RCC 7860 (cell line): ENCODE results near the gene CCDC190.
A peak's percentile ranks its signal among the peaks of the same experiment; 100 is the strongest.
"Not testable (repeated sequence)": the region's sequence is repeated elsewhere in the genome, so short reads cannot be mapped to it uniquely, and the experiment has no call there.

Experiments
- DNase-seq: peaks from one replicate; pipeline ENCODE4 v3.0.0-alpha.2; 2015; ENCODE audit warnings: low spot score
- FAIRE-seq: peaks from 2 replicates; lab custom pipeline; 2012; peaks lifted over from hg19 to GRCh38; lab: Jason Lieb, UNC

The CCDC190 gene

GRCh38 chr1:162878000-162878596 lies 17.1 kb upstream of the CCDC190 start:
- peak; percentile 59 for DNase-seq
- FAIRE-seq = no peak

- FAIRE-seq = no peak
Observed at GRCh38 chr1:162877412-162877811, 16.4 kb upstream of the CCDC190 start.

GRCh38 chr1:162876751-162877150 lies 15.8 kb upstream of the CCDC190 start:
- FAIRE-seq (no peak), DNase-seq (no peak)

More at GRCh38 chr1:162877412-162877811, 16.4 kb upstream of the CCDC190 start:
- DNase-seq = no peak

GRCh38 chr1:162873671-162874666 lies 13.0 kb upstream of the CCDC190 start:
- FAIRE-seq (no peak), DNase-seq (no peak)

GRCh38 chr1:162872981-162873380 lies 12.0 kb upstream of the CCDC190 start:
- FAIRE-seq = no peak
- no peak for DNase-seq

- DNase-seq, FAIRE-seq: not testable (repeated sequence)
Observed at GRCh38 chr1:162871417-162871816, 10.4 kb upstream of the CCDC190 start.

- FAIRE-seq (no peak), DNase-seq (no peak)
Observed at GRCh38 chr1:162868972-162869371, 8.0 kb upstream of the CCDC190 start.

GRCh38 chr1:162861625-162862024 lies 650 bp upstream of the CCDC190 start:
- DNase-seq (no peak), FAIRE-seq (no peak)

- no peak for DNase-seq
- no peak for FAIRE-seq
Observed at GRCh38 chr1:162859191-162859590, 1.8 kb downstream of the CCDC190 start.

GRCh38 chr1:162857850-162858249 lies 3.1 kb downstream of the CCDC190 start:
- FAIRE-seq = no peak
- peak; percentile 44 for DNase-seq

GRCh38 chr1:162856260-162856659 lies 4.7 kb downstream of the CCDC190 start:
- DNase-seq = peak; percentile 95
- FAIRE-seq = peak; percentile 94

GRCh38 chr1:162855461-162856150 lies 5.4 kb downstream of the CCDC190 start:
- peak; percentile 39 for DNase-seq
- FAIRE-seq = no peak

GRCh38 chr1:162854245-162854882 lies 6.6 kb downstream of the CCDC190 start:
- peak; percentile 73 for DNase-seq
- FAIRE-seq = peak; percentile 87

- DNase-seq (no peak), FAIRE-seq (no peak)
Observed at GRCh38 chr1:162851341-162851740, 9.6 kb downstream of the CCDC190 start.

- FAIRE-seq (no peak), DNase-seq (no peak)
Observed at GRCh38 chr1:162849711-162850110, 11.3 kb downstream of the CCDC190 start.

GRCh38 chr1:162847839-162848453 lies 13.0 kb downstream of the CCDC190 start:
- FAIRE-seq (peak; percentile 72), DNase-seq (peak; percentile 49)

- DNase-seq = no peak
- no peak for FAIRE-seq
Observed at GRCh38 chr1:162846256-162847212, 14.4 kb downstream of the CCDC190 start.

- FAIRE-seq (no peak), DNase-seq (no peak)
Observed at GRCh38 chr1:162844153-162844552, 16.8 kb downstream of the CCDC190 start.

GRCh38 chr1:162840250-162840839 lies 20.6 kb downstream of the CCDC190 start:
- DNase-seq (no peak), FAIRE-seq (no peak)
